Kidney (tissue), 14 donors: ENCODE measurements around the gene RUNDC3A. TPM values are rescaled to one million over a fixed set of nuclear protein-coding genes. Genes with fewer than 3 reads are reported as not detected.

Experiments
- DNase-seq, 5 donors: peaks; one replicate each; pipeline ENCODE4 v3.0.0-alpha.2; 2013 to 2020
- FAIRE-seq: peaks from 2 replicates; lab custom pipeline; 2012; peaks lifted over from hg19 to GRCh38; lab: Jason Lieb, UNC
- H3K27ac ChIP-seq, 2 donors: one replicate each; pipeline ENCODE4 v1.7.0; 2013; ENCODE audit warnings: low read depth in 2 of 2, low read length in 2 of 2, inconsistent platforms in 1 of 2
- H3K27me3 ChIP-seq: one replicate; pipeline ENCODE4 v1.7.1; 2013; ENCODE audit warnings: low read length, inconsistent platforms; ENCODE audit not compliant: control insufficient read depth, insufficient read depth
- H3K36me3 ChIP-seq, 3 donors: one replicate each; pipeline versions ENCODE4 v1.7.0 to v1.7.1; 2013; ENCODE audit warnings: low read length in 3 of 3, control low read depth in 1 of 3, inconsistent platforms in 1 of 3; ENCODE audit not compliant: insufficient read depth in 3 of 3, control insufficient read depth in 2 of 3
- H3K4me1 ChIP-seq, 3 donors: one replicate each; pipeline versions ENCODE4 v1.7.0 to v1.7.1; 2013; ENCODE audit warnings: low read length in 3 of 3, inconsistent platforms in 1 of 3, low read depth in 1 of 3; ENCODE audit not compliant: control insufficient read depth in 2 of 3, insufficient read depth in 2 of 3
- H3K4me3 ChIP-seq, 3 donors: one replicate each; pipeline versions ENCODE4 v1.7.0 to v1.8.1; 2013; ENCODE audit warnings: low read length in 3 of 3, control low read depth in 1 of 3, inconsistent platforms in 1 of 3
- H3K9ac ChIP-seq, 3 donors: one replicate each; pipeline versions ENCODE4 v1.7.0 to v1.7.1; 2013; ENCODE audit warnings: low read length in 3 of 3, control low read depth in 1 of 3, inconsistent platforms in 1 of 3
- H3K9me3 ChIP-seq, 3 donors: one replicate each; pipeline versions ENCODE4 v1.7.0 to v1.7.1; 2013; ENCODE audit warnings: low read length in 3 of 3, control low read depth in 1 of 3, inconsistent platforms in 1 of 3; ENCODE audit not compliant: control insufficient read depth in 2 of 3, insufficient read depth in 1 of 3
- intact Hi-C: fragments of 100-400 bp; cut with DNase I; formaldehyde crosslinking; loops from one replicate; pipeline ENCODE4 v1.11.1; 2022
- polyA plus RNA-seq: library from polyadenylated mRNA; stranded (reverse); fragments of 350-450 nt; fragmentation: Illumina TruSeq; extraction: RNeasy Lipid Tissue Mini Kit (QIAGEN cat#74804); gene quantifications from one replicate; pipeline ENCODE4 v1.2.3, GENCODE V29; 2014; ENCODE audit warnings: low read depth, low replicate concordance; ENCODE audit not compliant: insufficient read depth
- total RNA-seq: library from RNA; stranded (reverse); fragmentation: NEBNext Ultra II Directional; extraction: Animal tissue kit (Norgen Biotek cat#: 25700); gene quantifications from one replicate; pipeline ENCODE4 v1.2.1, GENCODE V29; 2021
- TF ChIP-seq, protein P1 (sequence below): IDR thresholded peaks from 3 replicates; pipeline ENCODE4 v1.5.1; 2012; ENCODE audit warnings: mild to moderate bottlenecking, moderate library complexity, borderline replicate concordance; ENCODE audit not compliant: insufficient read depth; ENCODE audit errors: extremely low read depth
- donor health status: control.
- donor health status: control.
- donor health status: control.
- donor health status: control.
- donor health status: control.
- donor health status: DM: yes; HTN: yes; CAD: no.
- donor health status: Normal renal cell carcinoma (clear cell type).

RUNDC3A gene
- total and polyA plus RNA-seq, 2 donors from 2014 or later: 2.2 to 6.4 TPM

DNA sequence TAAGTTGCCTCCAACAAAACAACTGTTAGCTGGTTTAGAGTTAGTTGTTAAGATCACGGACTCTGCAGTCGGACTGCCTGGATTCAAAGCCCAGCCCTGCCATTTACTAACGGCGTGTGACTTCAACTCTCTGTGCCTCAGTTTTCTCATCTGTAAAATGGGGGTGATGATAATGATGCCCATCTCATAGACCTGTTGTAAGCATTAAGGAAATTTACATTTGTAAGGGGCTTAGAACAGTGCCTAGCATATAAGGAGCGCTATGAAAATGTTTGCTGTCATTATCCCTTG lies 41.3 kb upstream of the RUNDC3A start:
- DNase-seq: no peak
- Histone ChIP-seq H3K4me3 (no peak overlapping the region), H3K9ac (no peak overlapping the region), H3K27ac (no peak overlapping the region), H3K4me1 (peaks cover 0 to 3% (median 0%) of the 10 kb centered on the region in 3 donors), H3K36me3 (no peaks in the 10 kb centered on the region), H3K9me3 (no peaks in the 10 kb centered on the region), H3K27me3 (no peaks in the 10 kb centered on the region)
- no peak for FAIRE-seq
- intact Hi-C loops: no loop called here
- TF ChIP-seq, protein P1, sequence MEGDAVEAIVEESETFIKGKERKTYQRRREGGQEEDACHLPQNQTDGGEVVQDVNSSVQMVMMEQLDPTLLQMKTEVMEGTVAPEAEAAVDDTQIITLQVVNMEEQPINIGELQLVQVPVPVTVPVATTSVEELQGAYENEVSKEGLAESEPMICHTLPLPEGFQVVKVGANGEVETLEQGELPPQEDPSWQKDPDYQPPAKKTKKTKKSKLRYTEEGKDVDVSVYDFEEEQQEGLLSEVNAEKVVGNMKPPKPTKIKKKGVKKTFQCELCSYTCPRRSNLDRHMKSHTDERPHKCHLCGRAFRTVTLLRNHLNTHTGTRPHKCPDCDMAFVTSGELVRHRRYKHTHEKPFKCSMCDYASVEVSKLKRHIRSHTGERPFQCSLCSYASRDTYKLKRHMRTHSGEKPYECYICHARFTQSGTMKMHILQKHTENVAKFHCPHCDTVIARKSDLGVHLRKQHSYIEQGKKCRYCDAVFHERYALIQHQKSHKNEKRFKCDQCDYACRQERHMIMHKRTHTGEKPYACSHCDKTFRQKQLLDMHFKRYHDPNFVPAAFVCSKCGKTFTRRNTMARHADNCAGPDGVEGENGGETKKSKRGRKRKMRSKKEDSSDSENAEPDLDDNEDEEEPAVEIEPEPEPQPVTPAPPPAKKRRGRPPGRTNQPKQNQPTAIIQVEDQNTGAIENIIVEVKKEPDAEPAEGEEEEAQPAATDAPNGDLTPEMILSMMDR: no peak

DNA sequence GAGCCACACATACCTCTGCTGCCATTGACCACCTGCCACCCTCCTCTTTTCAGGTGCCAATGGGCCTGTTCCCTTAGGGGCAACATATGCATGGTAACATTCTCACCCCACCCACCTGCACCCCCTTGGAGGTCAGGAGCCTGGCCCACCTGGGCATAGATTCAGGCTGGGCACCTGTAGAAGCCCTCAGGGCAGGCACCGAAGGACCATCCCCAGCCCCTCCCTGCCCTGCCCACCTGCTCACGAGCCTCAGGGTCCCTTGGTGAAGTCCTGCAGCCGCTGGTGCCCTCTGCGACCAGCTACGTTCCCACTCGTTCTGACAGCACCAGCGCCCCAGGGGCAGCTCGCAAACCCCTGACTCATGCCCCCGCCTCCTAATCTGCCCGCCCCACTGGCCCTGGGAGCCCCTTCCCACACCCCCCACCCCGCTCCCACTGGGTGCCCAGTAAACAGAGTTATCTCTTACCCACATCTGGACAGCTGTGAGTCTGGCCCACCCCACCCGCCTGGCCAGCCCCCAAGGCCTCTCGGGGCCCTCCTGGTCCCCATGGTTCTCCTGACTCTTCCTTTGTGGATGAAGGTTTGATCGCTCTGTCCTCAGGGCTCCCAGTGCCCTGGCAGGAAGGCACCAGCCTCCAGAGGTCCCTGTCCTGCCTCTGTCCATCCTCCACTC lies 40.4 kb upstream of the RUNDC3A start, which contains the start of gene SLC4A1:
SLC4A1 (minus strand) TSS at position 318 of the 673 bp plus-strand sequence. CDS start 5,269 bp downstream, outside the sequence.
- Histone ChIP-seq H3K27ac (no peak within 1 kb of the TSS), H3K9me3 (no peaks in the 10 kb centered on the region), H3K36me3 (no peaks in the 10 kb centered on the region), H3K9ac (no peak within 1 kb of the TSS), H3K4me3 (no peak within 1 kb of the TSS), H3K27me3 (no peaks in the 10 kb centered on the region), H3K4me1 (peaks cover 0 to 3% (median 0%) of the 10 kb centered on the region in 3 donors)
- DNase-seq (no peak), FAIRE-seq (no peak)
- intact Hi-C loops: no loop called here
- TF ChIP-seq, protein P1: no peak

DNA sequence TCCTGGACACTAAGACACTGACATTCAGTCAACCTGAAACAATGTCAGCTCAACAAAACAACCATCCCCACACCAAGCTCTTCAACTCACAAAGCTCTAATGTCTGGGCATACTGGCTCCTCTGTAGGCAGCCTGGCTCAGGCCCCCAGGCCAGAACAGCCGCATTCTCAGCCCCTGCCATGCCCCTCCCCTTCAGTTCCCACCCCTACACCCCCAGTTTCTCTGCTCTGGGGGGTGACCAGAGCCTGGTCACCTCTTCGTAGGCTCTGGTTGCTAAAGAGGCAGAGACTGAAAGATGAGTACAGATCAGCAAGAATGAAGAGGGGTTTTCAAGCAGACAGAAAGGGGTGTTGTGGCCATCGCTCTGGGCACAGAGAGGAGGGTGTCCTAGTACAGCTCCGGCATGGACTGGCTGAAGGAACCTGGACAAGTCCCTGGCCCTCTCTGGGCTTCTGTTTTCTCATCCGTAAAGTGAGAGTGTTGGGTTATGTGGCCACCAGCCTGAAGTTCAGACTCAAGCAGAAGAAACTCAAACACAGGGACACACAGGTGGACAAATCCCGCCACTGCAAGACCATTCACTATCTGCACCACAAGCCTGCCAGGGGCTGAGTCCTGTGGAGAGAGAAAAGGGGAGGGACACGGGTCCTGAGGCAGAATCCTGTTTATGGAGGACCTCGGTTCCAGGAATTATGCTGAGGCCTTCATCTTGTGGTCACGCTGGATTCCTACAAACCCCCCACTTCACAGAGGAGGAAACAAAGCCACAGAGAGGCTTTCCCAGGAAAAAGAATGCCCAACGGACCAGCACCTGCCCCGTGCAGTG lies 39.5 kb upstream of the RUNDC3A start:
- Histone ChIP-seq H3K9me3 (no peaks in the 10 kb centered on the region), H3K9ac (no peak overlapping the region), H3K4me3 (no peak overlapping the region), H3K36me3 (no peaks in the 10 kb centered on the region), H3K27ac (no peak overlapping the region), H3K27me3 (no peaks in the 10 kb centered on the region), H3K4me1 (peaks cover 0 to 3% (median 0%) of the 10 kb centered on the region in 3 donors)
- DNase-seq (no peak), FAIRE-seq (no peak)
- intact Hi-C loops: no loop called here
- TF ChIP-seq, protein P1: no peak
